RWPE2 (cell line): ENCODE measurements around the gene LENG9.

Experiments used
- ATAC-seq: fragments of 200-7000 bp; cut with Tn5 transposase; 3 replicates; pipeline ENCODE4 v1.9.1; 2021; ENCODE audit warnings: low read depth
- DNase-seq: peaks from one replicate; pipeline ENCODE4 v3.0.0-alpha.2; 2020; ENCODE audit warnings: low spot score
- H3K27ac ChIP-seq: fragments of 450-650 bp; 2 replicates; pipeline ENCODE4 v1.5.1; 2017; ENCODE audit warnings: mild to moderate bottlenecking; ENCODE audit not compliant: poor library complexity, severe bottlenecking
- H3K27me3 ChIP-seq: fragments of 250-450 bp; sonication (Bioruptor Pico); 2 replicates; pipeline ENCODE4 v1.5.1; 2021; ENCODE audit warnings: mild to moderate bottlenecking, moderate library complexity; ENCODE audit not compliant: insufficient read depth, poor library complexity, severe bottlenecking
- H3K36me3 ChIP-seq: fragments of 250-450 bp; sonication (Bioruptor Pico); 2 replicates; pipeline ENCODE4 v1.5.1; 2020; ENCODE audit warnings: low read depth, mild to moderate bottlenecking, moderate library complexity
- H3K4me1 ChIP-seq: fragments of 250-450 bp; sonication (Bioruptor Pico); 2 replicates; pipeline ENCODE4 v1.5.1; 2021; ENCODE audit warnings: mild to moderate bottlenecking, moderate library complexity; ENCODE audit not compliant: insufficient read depth, poor library complexity, severe bottlenecking
- H3K4me3 ChIP-seq: fragments of 250-450 bp; sonication (Bioruptor Pico); 2 replicates; pipeline ENCODE4 v1.5.1; 2021; ENCODE audit warnings: mild to moderate bottlenecking, moderate library complexity; ENCODE audit not compliant: severe bottlenecking
- H3K9me3 ChIP-seq: fragments of 250-450 bp; sonication (Bioruptor Pico); 2 replicates; pipeline ENCODE4 v1.5.1; 2021; ENCODE audit warnings: mild to moderate bottlenecking, moderate library complexity; ENCODE audit not compliant: severe bottlenecking
- CTCF ChIP-seq: fragments of 450-650 bp; IDR thresholded peaks from one replicate; pipeline ENCODE4 v1.5.1; 2017; ENCODE audit warnings: mild to moderate bottlenecking, moderate library complexity; ENCODE audit not compliant: poor library complexity, severe bottlenecking

Gene LENG9

GRCh38 chr19:54482889-54483288 is 19.3 kb upstream of the LENG9 start:
- H3K4me3 ChIP-seq: no peak overlapping the region
- no peaks in the 10 kb centered on the region for H3K36me3 ChIP-seq
- no peaks in the 10 kb centered on the region for H3K27me3 ChIP-seq
- no peak for TF ChIP-seq CTCF
- no peak overlapping the region for H3K27ac ChIP-seq
- DNase-seq: no peak
- no peak for ATAC-seq
- H3K9me3 ChIP-seq: no peaks in the 10 kb centered on the region
- H3K4me1 ChIP-seq: no peaks in the 10 kb centered on the region

- no peak overlapping the region for H3K4me3 ChIP-seq
- H3K27ac ChIP-seq: no peak overlapping the region
- no peaks in the 10 kb centered on the region for H3K9me3 ChIP-seq
- H3K27me3 ChIP-seq: no peaks in the 10 kb centered on the region
- H3K4me1 ChIP-seq: no peaks in the 10 kb centered on the region
- DNase-seq: no peak
- no peaks in the 10 kb centered on the region for H3K36me3 ChIP-seq
- peak; percentile 38; the same call in 1 of the 3 replicates for ATAC-seq
- TF ChIP-seq CTCF: peak; percentile 88
These were observed 17.9 kb upstream of the LENG9 start for GRCh38 chr19:54481326-54481930.

GRCh38 chr19:54480051-54480450 is 16.5 kb upstream of the LENG9 start:
- no peak overlapping the region for H3K4me3 ChIP-seq
- ATAC-seq: no peak
- no peaks in the 10 kb centered on the region for H3K36me3 ChIP-seq
- no peak for TF ChIP-seq CTCF
- DNase-seq: no peak
- no peak overlapping the region for H3K27ac ChIP-seq
- no peaks in the 10 kb centered on the region for H3K9me3 ChIP-seq
- no peaks in the 10 kb centered on the region for H3K4me1 ChIP-seq
- no peaks in the 10 kb centered on the region for H3K27me3 ChIP-seq

DNA sequence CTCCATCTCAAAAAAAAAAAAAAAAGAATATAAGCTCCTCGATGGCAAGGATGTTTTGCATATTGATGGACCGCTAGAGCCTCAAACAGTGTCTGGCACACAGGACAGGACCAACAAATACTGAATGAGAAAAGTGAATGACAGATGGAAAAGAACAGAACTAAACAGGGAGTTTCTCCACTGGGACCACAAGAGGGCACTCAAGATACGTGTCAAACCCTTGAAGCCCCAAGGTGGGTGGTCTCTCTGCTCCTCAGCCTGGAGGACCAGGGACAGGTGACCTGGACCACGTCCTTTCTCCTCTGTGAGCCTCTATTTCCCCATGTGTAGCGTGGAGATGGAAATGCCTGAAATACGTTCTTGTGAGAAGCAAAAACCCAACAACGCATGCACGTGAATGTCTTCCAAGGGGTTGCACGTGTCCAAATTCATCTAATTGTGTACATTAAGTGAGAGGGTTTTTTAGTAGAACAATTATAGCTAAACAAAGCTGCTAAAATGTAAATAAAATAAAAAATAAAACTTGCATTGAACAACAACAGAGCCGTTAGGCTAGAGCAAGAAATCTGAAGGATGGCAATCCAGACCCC is 15.2 kb upstream of the LENG9 start:
- Histone ChIP-seq H3K27me3 (no peaks in the 10 kb centered on the region), H3K4me3 (no peak overlapping the region), H3K27ac (no peak overlapping the region), H3K36me3 (no peaks in the 10 kb centered on the region), H3K4me1 (no peaks in the 10 kb centered on the region), H3K9me3 (no peaks in the 10 kb centered on the region)
- no peak for ATAC-seq
- TF ChIP-seq CTCF: peak; percentile 88
- no peak for DNase-seq

- Histone ChIP-seq H3K27ac (no peak overlapping the region), H3K9me3 (no peaks in the 10 kb centered on the region), H3K4me1 (no peaks in the 10 kb centered on the region), H3K27me3 (no peaks in the 10 kb centered on the region), H3K36me3 (no peaks in the 10 kb centered on the region), H3K4me3 (no peak overlapping the region)
- ATAC-seq (peak; percentile 62; the same call in 2 of the 3 replicates), DNase-seq (no peak)
- no peak for TF ChIP-seq CTCF
These were observed 14.1 kb upstream of the LENG9 start for GRCh38 chr19:54477650-54478049.
